KBM-7 (cell line): ENCODE results near the gene NPAS1.
"Not testable (repeated sequence)": the region's sequence is repeated elsewhere in the genome, so short reads cannot be mapped to it uniquely, and the experiment has no call there.

Experiments
- DNase-seq: peaks from one replicate; pipeline ENCODE4 v3.0.0-alpha.2; 2015
- in situ Hi-C: fragments of 300-500 bp; cut with MboI; formaldehyde crosslinking; loops from 2 replicates; pipeline ENCODE4 v1.14.3; 2020; ENCODE audit warnings: low sequenced_read_pairs, low pct_unique_long_range_greater_than_20kb, mixed read lengths

Gene NPAS1

DNA sequence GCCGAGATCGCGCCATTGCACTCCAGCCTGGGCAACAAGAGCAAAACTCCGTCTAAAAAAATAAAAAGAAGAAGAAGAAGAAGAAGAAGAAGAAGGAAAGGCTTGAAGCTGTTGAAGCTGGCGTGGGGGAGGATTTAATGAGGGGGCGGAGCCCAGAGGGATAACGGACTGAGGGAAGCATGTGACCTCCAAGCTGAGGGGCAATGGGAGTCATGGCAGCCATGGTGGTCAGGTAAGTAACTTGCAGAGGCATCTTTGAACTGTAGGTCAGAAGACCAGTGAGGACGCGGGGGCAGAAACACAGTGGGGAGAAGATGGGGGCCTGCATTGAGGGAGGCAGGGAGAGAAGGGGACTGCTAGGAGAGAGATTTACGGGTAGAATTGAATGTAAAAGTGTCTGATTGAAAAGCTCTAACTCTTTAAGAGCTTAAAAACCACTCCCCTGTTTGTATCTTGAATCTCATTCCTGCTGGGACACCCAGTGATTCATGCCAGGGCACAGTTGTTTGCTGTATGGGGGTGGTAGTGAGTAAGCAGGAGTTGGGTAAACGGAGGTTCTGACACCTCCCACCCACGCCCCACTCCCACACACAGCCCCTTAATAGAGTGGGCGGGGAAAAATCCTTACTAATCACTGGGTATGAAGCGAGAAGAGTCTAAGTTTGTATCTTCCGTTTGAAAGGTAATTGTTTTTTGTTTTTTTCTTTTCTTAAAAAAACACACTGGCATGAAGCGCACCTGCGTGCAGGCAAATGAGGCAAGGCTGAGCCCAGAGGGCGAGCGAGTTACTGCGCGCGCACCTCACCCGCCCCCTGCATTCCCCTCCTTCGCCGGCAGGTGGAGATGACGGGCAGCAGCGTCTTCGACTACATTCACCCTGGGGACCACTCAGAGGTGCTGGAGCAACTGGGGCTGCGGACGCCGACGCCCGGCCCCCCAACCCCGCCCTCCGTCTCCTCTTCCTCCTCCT is 15.8 kb downstream of the NPAS1 start:
- in situ Hi-C loops: no loop called here
- DNase-seq: peak; percentile 98

DNA sequence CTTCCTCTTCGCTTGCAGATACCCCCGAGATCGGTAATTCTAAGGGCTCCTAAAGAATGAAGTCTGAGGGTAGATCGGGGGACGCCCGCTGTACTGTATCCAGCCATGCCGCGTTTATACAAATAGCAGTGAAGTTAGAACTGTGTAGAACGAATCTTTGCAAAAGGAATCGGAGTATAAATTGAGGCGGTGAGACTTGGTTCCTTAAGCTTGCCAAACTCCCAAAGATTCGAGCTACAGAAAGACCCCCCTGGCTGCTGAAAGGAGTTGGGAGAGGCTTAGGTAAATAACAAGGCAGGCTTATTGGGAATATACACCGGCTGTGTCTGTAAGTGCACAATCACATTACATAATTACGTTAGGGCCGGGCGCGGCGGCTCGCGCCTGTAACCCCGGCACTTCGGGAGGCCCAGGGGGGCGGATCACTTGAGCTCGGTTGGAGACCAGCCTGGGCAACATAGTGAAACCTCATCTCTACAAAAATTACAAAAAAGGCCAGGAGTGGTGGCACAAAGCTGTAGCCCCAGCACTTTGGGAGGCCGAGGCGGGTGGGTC is 16.5 kb downstream of the NPAS1 start:
- no peak for DNase-seq
- in situ Hi-C loops: no loop called here

- in situ Hi-C loops: no loop called here
- DNase-seq: no peak
Measured at GRCh38 chr19:47037766-47038165, 18.1 kb downstream of the NPAS1 start.

GRCh38 chr19:47039239-47039874 is 19.7 kb downstream of the NPAS1 start:
- no peak for DNase-seq
- in situ Hi-C loops: no loop called here

DNA sequence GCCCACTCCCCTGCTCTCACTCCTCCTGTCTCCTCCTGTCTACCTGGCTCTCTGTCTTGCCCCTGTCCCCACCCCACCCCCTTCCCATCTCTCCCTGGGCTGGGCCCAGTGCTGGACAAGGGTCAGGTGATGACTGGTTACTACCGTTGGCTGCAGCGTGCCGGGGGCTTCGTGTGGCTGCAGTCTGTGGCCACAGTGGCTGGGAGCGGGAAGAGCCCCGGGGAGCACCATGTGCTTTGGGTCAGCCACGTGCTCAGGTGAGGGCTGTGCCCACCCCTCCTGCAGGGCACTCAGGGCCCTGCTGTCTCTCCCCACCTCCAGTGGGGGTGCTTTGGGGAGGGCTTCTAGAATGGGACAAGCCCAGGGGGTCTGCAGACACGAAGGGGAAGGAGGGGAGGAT is 21.2 kb downstream of the NPAS1 start:
- in situ Hi-C loops: no loop called here

DNA sequence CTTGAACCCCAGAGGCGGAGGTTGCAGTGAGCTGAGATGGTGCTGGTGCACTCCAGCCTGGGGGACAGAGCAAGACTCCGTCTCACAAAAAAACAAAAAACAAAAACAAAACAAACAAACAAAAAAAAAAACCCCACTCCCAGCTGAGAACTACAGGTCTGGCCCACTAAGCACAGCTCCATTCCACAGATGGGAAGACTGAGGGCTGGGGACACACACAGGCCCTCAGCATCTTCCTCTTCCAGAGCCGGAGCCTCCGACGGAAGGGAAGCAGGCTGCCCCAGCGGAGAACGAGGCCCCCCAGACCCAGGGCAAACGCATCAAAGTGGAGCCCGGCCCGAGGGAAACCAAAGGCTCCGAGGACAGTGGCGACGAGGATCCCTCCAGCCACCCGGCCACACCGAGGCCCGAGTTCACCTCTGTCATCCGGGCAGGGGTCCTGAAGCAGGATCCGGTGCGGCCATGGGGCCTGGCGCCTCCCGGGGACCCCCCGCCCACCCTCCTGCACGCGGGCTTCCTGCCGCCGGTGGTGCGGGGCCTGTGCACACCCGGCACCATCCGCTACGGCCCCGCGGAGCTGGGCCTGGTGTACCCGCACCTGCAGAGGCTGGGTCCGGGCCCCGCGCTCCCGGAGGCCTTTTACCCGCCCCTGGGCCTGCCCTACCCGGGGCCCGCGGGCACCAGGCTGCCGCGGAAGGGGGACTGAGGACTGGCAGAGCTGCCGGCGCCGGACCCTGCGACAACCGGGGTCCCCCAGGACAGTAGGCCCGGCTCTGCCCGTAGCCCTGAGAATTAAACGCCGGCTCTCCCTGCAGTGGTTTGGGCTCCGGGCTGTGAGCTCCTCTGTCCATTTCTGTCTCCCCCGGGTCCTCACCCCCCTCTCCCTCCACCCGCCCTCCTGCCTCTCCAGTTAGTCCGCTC is 25.6 kb downstream of the NPAS1 start:
- DNase-seq: no peak
- in situ Hi-C loops: no loop called here

More for the DNA sequence above, 21.2 kb downstream of the NPAS1 start:
- DNase-seq: no peak

DNA sequence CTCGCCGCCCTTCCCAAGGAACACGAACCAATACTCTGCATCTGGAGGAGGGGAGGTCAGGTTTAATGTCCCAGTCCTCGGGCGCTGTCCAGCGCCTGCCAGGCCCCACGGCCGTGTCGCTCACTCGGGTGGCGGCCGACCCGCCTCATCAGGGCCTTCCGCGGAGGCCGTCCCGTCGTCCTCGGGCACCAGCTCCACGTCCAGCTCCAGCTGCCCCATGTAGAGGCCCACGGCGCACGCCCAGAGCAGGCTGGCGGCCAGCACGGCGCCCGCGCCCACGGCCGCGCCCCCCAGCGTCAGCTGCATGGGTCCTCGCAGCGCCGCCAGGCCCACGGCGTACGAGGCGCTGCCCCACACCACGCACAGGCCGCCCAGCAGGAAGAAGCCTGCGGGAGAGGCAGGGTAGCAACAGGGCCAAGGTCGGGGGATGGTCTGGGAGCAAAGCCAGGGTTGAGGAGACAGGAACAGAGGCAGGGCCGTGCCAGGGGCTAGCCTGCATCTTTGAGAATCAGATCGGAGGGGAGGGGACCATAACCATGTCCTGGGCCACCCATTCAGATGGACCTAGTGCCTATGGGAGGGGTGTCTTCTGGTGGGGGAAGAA is 26.3 kb downstream of the NPAS1 start:
- DNase-seq: no peak
- in situ Hi-C loops: no loop called here

DNA sequence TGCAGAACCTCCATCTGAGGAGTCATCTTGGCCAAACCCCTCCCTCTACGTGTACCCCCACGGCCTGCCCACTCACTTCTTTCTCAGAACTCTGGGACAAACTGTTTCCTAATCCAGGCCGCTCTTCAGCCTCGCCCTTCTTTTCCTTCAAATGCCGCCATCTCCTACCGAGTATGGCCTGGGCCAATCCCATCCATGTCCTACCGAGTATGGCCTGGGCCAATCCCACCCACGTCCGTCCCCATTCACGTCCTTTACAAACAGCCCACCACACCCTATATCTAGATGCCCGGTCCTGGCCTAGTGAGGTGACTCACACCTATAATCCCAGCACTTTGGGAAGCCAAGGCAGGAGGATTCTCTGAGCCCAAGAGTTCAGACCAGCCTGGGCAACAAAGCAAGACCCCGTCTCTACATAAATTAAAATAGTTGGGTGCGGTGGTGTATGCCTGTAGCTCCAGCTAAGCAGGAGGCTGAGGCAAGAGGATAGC is 27.7 kb downstream of the NPAS1 start:
- in situ Hi-C loops: no loop called here

DNA sequence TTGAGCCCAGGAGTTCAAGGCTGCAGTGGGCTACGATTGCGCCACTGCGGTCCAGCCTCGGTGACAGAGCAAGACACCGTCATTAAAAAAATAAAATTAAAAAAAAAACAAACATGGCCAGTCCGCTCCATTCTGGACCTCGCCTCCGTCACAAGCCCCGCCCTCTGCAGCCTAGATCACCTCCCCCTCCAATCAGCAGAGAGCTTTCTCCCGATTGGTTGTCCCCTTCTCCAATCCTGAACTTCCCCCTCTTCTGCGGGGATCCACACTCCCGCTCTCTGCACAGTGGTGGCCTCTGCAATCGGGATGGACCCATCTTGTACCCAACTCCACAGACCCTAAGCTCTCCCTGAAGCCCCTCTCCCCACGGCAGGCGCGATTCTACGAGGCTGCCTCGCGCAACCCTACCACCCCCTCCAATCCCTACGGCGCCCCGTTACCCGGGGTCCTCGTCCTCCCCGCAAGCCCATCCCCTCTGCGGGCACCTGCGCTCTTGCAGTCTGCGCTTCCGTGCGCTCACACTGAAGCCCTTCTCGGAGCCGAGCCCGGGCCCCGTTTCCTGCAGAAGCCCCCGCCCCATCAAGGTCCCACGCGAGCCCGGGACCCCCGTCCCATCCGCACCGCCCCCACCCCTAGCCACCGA is 28.2 kb downstream of the NPAS1 start:
- peak; percentile 90 for DNase-seq
- in situ Hi-C loops: no loop called here

More for the DNA sequence above, 27.7 kb downstream of the NPAS1 start:
- no peak for DNase-seq

DNA sequence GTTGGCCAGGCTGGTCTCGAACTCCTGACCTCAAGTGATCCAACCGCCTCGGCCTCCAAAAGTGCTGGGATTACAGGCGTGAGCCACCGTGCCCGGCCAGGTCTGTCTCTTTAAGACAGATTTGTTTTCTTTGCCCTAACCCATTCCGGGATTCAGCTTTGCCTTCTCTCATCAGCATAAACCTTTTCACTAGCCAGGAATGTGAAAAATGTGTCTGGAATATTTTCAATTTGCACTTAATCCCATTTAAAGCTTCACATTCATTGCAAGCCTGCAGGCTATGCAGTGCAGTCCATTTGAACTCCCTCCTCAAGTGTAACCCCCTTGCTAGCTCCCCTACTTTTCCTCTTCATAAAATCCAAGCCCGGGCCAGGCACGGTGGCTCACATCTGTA is 29.7 kb downstream of the NPAS1 start:
- DNase-seq: no peak
- in situ Hi-C loops: no loop called here

DNA sequence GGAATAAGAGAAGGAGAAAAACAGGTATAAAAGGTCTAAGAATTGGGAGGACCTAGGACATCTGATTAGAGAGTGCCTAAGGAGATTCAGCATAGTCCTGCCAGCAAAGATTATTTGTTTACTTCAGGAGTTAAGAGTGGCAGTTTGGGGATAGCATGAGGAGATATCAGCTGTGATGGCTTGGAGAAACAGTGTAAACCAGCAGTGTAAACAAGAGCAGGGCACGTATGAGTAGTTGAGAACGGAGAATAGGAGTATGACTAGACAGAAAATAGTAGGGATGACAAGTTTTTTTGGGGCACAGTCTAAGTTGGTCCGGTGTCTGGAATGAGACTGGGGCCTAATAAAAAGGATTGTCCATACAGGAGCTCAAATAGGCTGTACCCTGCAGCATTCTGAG is 30.9 kb downstream of the NPAS1 start:
- DNase-seq, in situ Hi-C loops: not testable (repeated sequence)

DNA sequence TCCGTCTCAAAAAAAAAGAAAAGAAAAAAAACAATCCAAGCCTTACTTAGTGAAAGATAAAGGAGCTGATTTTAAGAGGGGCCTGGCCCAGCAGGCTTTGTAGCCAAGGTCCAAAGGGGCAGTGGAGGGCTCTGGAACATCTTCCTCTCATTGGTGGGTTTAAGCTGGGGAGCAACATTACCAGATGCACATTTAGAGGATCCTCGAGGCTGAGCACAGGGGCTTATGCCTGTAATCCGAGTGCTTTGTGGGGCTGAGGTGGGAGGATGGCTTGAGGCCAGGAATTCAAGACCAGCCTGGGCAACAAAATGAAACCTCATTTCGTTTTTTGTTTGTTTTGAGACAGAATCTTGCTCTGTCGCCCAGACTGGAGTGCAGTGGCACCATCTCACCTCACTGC is 36.8 kb downstream of the NPAS1 start:
- no peak for DNase-seq

GRCh38 chr19:47057328-47057727 is 37.7 kb downstream of the NPAS1 start:
- in situ Hi-C loops: no loop called here

More for the DNA sequence above, 36.8 kb downstream of the NPAS1 start:
- in situ Hi-C loops: no loop called here

GRCh38 chr19:47058621-47059022 is 39.0 kb downstream of the NPAS1 start:
- DNase-seq: no peak
- in situ Hi-C loops: no loop called here

More at GRCh38 chr19:47057328-47057727, 37.7 kb downstream of the NPAS1 start:
- no peak for DNase-seq

DNA sequence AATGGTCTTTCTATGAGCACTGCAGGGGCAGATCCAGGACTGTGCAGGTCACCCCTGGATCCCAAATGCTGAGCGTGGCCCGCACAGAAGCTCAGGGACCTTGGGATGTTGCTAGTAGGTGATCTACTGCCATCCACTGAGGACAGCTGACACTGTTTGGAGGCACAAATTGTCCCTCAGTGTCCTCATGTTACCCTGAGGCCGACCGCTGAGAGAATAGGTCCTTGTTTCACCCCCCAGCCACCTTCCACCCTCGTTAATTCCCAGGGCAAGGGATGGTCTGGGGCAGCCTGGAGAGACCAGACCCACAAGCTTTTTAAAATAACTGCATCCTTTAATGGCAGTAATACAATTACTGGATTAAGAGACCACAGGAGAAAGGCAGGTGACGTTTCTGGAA is 44.2 kb downstream of the NPAS1 start:
- in situ Hi-C loops: no loop called here
- no peak for DNase-seq

DNA sequence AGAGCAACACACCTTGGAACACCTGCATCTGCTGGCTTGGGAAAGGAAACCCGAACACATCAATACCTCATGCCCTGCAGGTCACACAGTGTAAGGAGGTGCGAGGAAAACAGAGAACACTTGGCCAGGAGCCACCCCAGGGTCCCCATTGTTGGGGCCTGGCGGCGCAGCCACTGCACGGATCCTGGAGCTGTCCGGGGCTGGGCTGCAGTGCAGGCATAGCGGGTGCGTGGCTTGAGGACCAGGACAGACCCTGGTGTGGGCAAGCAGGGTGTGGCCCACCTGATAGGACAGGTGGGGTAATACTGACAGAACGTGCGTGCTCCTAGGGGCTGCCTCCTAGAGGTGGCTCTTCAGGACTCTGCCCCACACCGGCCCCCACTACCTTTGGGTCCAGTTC is 45.6 kb downstream of the NPAS1 start:
- no peak for DNase-seq
- in situ Hi-C loops: no loop called here

- no peak for DNase-seq
- in situ Hi-C loops: no loop called here
Measured at GRCh38 chr19:47066376-47067214, 47.0 kb downstream of the NPAS1 start.
